H1 (cell line): ENCODE data around the gene GALNT2. TPM values are rescaled to one million over a fixed set of nuclear protein-coding genes. Genes with fewer than 3 reads are reported as not detected.

ENCODE experiments used
- CTCF ChIA-PET: fragments of 300-600 bp; sonication (Branson Sonifier 250); formaldehyde crosslinking; loops from one replicate; lab custom pipeline; 2021; ENCODE audit not compliant: partially characterized antibody; lab: Charles Lee
- POLR2A ChIA-PET: fragments of 300-600 bp; sonication (Branson Sonifier 250); formaldehyde crosslinking; loops from one replicate; lab custom pipeline; 2021; ENCODE audit warnings: inconsistent platforms; ENCODE audit not compliant: partially characterized antibody; lab: Charles Lee
- DNase-seq, 2 experiments: peaks; one replicate each; pipeline versions ENCODE4 v3.0.0 to v3.0.0-alpha.2; 2010 to 2022; ENCODE audit warnings: low spot score in 2 of 2, low read depth in 1 of 2, mixed read lengths in 1 of 2
- FAIRE-seq: peaks from 2 replicates; lab custom pipeline; 2011; peaks lifted over from hg19 to GRCh38; lab: Jason Lieb, UNC
- H2AFZ ChIP-seq: 2 replicates; pipeline ENCODE4 v1.8.1; 2012; ENCODE audit warnings: low read length, inconsistent platforms
- H2AK5ac ChIP-seq: 2 replicates; pipeline ENCODE4 v1.6.1; 2013; ENCODE audit warnings: low read depth, low read length
- H2BK120ac ChIP-seq: replicated peaks from 2 replicates; pipeline ENCODE3; 2013; ENCODE audit warnings: low read depth, low read length, inconsistent platforms
- H2BK12ac ChIP-seq: 2 replicates; pipeline ENCODE4 v1.6.1; 2013; ENCODE audit warnings: low read depth, low read length
- H2BK15ac ChIP-seq: 2 replicates; pipeline ENCODE4 v1.6.1; 2013; ENCODE audit warnings: low read length
- H2BK20ac ChIP-seq: 2 replicates; pipeline ENCODE4 v1.6.1; 2013; ENCODE audit warnings: low read length
- H2BK5ac ChIP-seq: 2 replicates; pipeline ENCODE4 v1.6.1; 2013; ENCODE audit warnings: low read depth, low read length
- H3K14ac ChIP-seq: 2 replicates; pipeline ENCODE4 v1.6.1; 2013; ENCODE audit warnings: inconsistent platforms; ENCODE audit not compliant: insufficient read length
- H3K18ac ChIP-seq: 2 replicates; pipeline ENCODE4 v1.6.1; 2013; ENCODE audit warnings: low read length; ENCODE audit errors: extremely low read depth
- H3K23ac ChIP-seq: 2 replicates; pipeline ENCODE4 v1.6.1; 2013; ENCODE audit warnings: inconsistent platforms; ENCODE audit not compliant: insufficient read length
- H3K23me2 ChIP-seq: 2 replicates; pipeline ENCODE4 v1.6.1; 2013; ENCODE audit warnings: low read depth, low read length
- H3K27ac ChIP-seq: 2 replicates; pipeline ENCODE4 v1.6.1; 2011; ENCODE audit warnings: low read depth, low read length, inconsistent platforms
- H3K27me3 ChIP-seq, 4 experiments: replicated peaks in 1 of 4; 1 replicate in 1 of 4; 2 replicates in 3 of 4; pipeline versions ENCODE4 v1.6.1 to v1.8.1; 2011 to 2013; ENCODE audit warnings: low read length in 3 of 4, mild to moderate bottlenecking in 3 of 4, inconsistent platforms in 2 of 4, mixed read lengths in 2 of 4, moderate library complexity in 1 of 4; ENCODE audit not compliant: control insufficient read depth in 3 of 4, insufficient read depth in 3 of 4; ENCODE audit errors: extremely low read depth in 1 of 4
- H3K36me3 ChIP-seq, 4 experiments: 2 replicates each; pipeline versions ENCODE4 v1.6.1 to v1.8.1; 2011 to 2013; ENCODE audit warnings: mild to moderate bottlenecking in 4 of 4, low read length in 3 of 4, moderate library complexity in 2 of 4, control low read depth in 1 of 4, inconsistent platforms in 1 of 4; ENCODE audit not compliant: insufficient read depth in 4 of 4, control insufficient read depth in 2 of 4
- H3K4ac ChIP-seq: replicated peaks from 2 replicates; pipeline ENCODE3; 2013; ENCODE audit warnings: low read length, low read depth, mixed read lengths, inconsistent platforms; ENCODE audit not compliant: insufficient read length
- H3K4me1 ChIP-seq, 4 experiments: replicated peaks in 1 of 4; 1 replicate in 1 of 4; 2 replicates in 3 of 4; pipeline versions ENCODE4 v1.6.1 to v1.8.1; 2011 to 2013; ENCODE audit warnings: low read length in 3 of 4, inconsistent platforms in 2 of 4, mixed read lengths in 1 of 4; ENCODE audit not compliant: insufficient read depth in 4 of 4, control insufficient read depth in 3 of 4
- H3K4me2 ChIP-seq, 2 experiments: 2 replicates each; pipeline versions ENCODE4 v1.6.1 to v1.8.1; 2011 to 2013; ENCODE audit warnings: low read depth in 2 of 2, low read length in 2 of 2, control low read depth in 1 of 2, inconsistent platforms in 1 of 2, mild to moderate bottlenecking in 1 of 2; ENCODE audit not compliant: insufficient read depth in 1 of 2
- H3K4me3 ChIP-seq, 4 experiments: fragments of 200-600, 300-600 bp in 1 of 4; sonication (generic), shearing (Covaris generic), sonication (Bioruptor Twin) in 1 of 4; 2 replicates each; pipeline versions ENCODE4 v1.5.1 to v1.8.1; 2011 to 2016; ENCODE audit warnings: low read length in 4 of 4, low read depth in 3 of 4, control low read depth in 2 of 4, inconsistent platforms in 2 of 4, mild to moderate bottlenecking in 2 of 4, mixed read lengths in 1 of 4, moderate library complexity in 1 of 4; ENCODE audit not compliant: insufficient read depth in 2 of 4; ENCODE audit errors: extremely low read depth in 1 of 4
- H3K56ac ChIP-seq: replicated peaks from 2 replicates; pipeline ENCODE3; 2013; ENCODE audit warnings: low read depth, mild to moderate bottlenecking, mixed read lengths, low read length, inconsistent platforms; ENCODE audit not compliant: insufficient read length
- H3K79me1 ChIP-seq: 2 replicates; pipeline ENCODE4 v1.6.1; 2013; ENCODE audit warnings: low read depth, low read length, control low read depth
- H3K79me2 ChIP-seq, 2 experiments: 2 replicates each; pipeline versions ENCODE4 v1.6.1 to v1.8.1; 2012 to 2013; ENCODE audit warnings: low read length in 2 of 2, mild to moderate bottlenecking in 2 of 2, inconsistent platforms in 1 of 2; ENCODE audit not compliant: insufficient read depth in 2 of 2, control insufficient read depth in 1 of 2
- H3K9ac ChIP-seq, 4 experiments: replicated peaks in 1 of 4; 1 replicate in 1 of 4; 2 replicates in 3 of 4; pipeline versions ENCODE4 v1.6.1 to v1.8.1; 2011 to 2013; ENCODE audit warnings: low read depth in 3 of 4, low read length in 3 of 4, control low read depth in 2 of 4, mild to moderate bottlenecking in 2 of 4, moderate library complexity in 2 of 4, inconsistent platforms in 1 of 4; ENCODE audit errors: extremely low read depth in 1 of 4
- H3K9me3 ChIP-seq, 2 experiments: 2 replicates each; pipeline versions ENCODE4 v1.6.1 to v1.8.1; 2012 to 2013; ENCODE audit warnings: mild to moderate bottlenecking in 2 of 2, moderate library complexity in 2 of 2, control low read depth in 1 of 2, inconsistent platforms in 1 of 2, low read depth in 1 of 2, low read length in 1 of 2, mixed read lengths in 1 of 2; ENCODE audit not compliant: insufficient read depth in 2 of 2
- H4K20me1 ChIP-seq, 2 experiments: replicated peaks in 1 of 2; 2 replicates each; pipeline versions ENCODE3 to v1.8.1; 2011 to 2013; ENCODE audit warnings: inconsistent platforms in 2 of 2, low read length in 2 of 2, mild to moderate bottlenecking in 1 of 2; ENCODE audit not compliant: insufficient read depth in 2 of 2, control insufficient read depth in 1 of 2
- H4K5ac ChIP-seq: 2 replicates; pipeline ENCODE4 v1.6.1; 2013; ENCODE audit warnings: low read length, low read depth, mixed read lengths, inconsistent platforms; ENCODE audit not compliant: insufficient read length
- H4K8ac ChIP-seq: 2 replicates; pipeline ENCODE4 v1.8.0; 2013; ENCODE audit warnings: mild to moderate bottlenecking, moderate library complexity, low read length, inconsistent platforms; ENCODE audit not compliant: insufficient read depth; ENCODE audit errors: extremely low read depth
- H4K91ac ChIP-seq: replicated peaks from 2 replicates; pipeline ENCODE3; 2013; ENCODE audit warnings: low read length, mixed read lengths, inconsistent platforms; ENCODE audit not compliant: insufficient read length
- KDM5A ChIP-seq: fragments of 200-600 bp; IDR thresholded peaks from 2 replicates; pipeline ENCODE4 v1.7.1; 2012; ENCODE audit warnings: mild to moderate bottlenecking, low read length, inconsistent platforms, mixed read lengths
- NRF1 ChIP-seq: IDR thresholded peaks from 2 replicates; pipeline ENCODE4 v1.6.1; 2011; ENCODE audit warnings: mild to moderate bottlenecking, low read depth, low read length, improper control_type of control experiment
- POLR2AphosphoS5 ChIP-seq: IDR thresholded peaks from 2 replicates; pipeline ENCODE4 v1.6.1; 2011; ENCODE audit warnings: low read depth, low read length
- SP2 ChIP-seq: IDR thresholded peaks from 2 replicates; pipeline ENCODE4 v1.6.1; 2012; ENCODE audit warnings: mild to moderate bottlenecking, low read length, inconsistent platforms
- WGBS, 2 experiments: shearing (Covaris generic) in 1 of 2; methylation state at CpG; one replicate each; pipeline versions ENCODE4 v1.1.6 to v1.1.7; 2013 to 2015; ENCODE audit warnings: low lambda C conversion rate in 2 of 2, mixed read lengths in 2 of 2, inconsistent platforms in 1 of 2, low coverage in 1 of 2, missing lambda C conversion rate in 1 of 2; ENCODE audit not compliant: insufficient replicate concordance in 2 of 2, insufficient coverage in 1 of 2, insufficient read length in 1 of 2; ENCODE audit errors: extremely low coverage in 1 of 2, missing lambda C conversion rate in 1 of 2; 5-methylcytosine and 5-hydroxymethylcytosine counted together
- polyA plus RNA-seq, 7 experiments: library from polyadenylated mRNA; depleted of rRNA in 3 of 7; stranded (reverse) in 5 of 7; unstranded in 2 of 7; fragments of >200 nt in 5 of 7; fragments of 200-250 nt in 2 of 7; gene quantifications; 1 replicate in 5 of 7; 2 replicates in 1 of 7; 4 replicates in 1 of 7; pipeline versions ENCODE4 v1.2.1 to v1.2.3, GENCODE V29; 2011 to 2013; ENCODE audit warnings: missing spikeins in 2 of 7, mixed read lengths in 2 of 7
- total RNA-seq: library from RNA; stranded (reverse); fragmentation: NEBNext Ultra II Directional; extraction: Animal tissue kit (Norgen Biotek cat#: 25700); gene quantifications from 2 replicates; pipeline ENCODE4 v1.2.1, GENCODE V29; 2021
- TF ChIP-seq, protein P1 (sequence below): IDR thresholded peaks from 2 replicates; pipeline ENCODE4 v1.6.1; 2012; ENCODE audit warnings: inconsistent platforms
- TF ChIP-seq, protein P2 (sequence below): IDR thresholded peaks from 2 replicates; pipeline ENCODE4 v1.6.1; 2011; ENCODE audit warnings: low read depth, mild to moderate bottlenecking, low read length; ENCODE audit not compliant: insufficient read depth

The GALNT2 gene
- total and polyA plus RNA-seq, 2 of the 8 experiments (the other 6 are each of a cell fraction or from before 2014, with no cell fraction given) = 34.5 to 75.3 TPM

DNA sequence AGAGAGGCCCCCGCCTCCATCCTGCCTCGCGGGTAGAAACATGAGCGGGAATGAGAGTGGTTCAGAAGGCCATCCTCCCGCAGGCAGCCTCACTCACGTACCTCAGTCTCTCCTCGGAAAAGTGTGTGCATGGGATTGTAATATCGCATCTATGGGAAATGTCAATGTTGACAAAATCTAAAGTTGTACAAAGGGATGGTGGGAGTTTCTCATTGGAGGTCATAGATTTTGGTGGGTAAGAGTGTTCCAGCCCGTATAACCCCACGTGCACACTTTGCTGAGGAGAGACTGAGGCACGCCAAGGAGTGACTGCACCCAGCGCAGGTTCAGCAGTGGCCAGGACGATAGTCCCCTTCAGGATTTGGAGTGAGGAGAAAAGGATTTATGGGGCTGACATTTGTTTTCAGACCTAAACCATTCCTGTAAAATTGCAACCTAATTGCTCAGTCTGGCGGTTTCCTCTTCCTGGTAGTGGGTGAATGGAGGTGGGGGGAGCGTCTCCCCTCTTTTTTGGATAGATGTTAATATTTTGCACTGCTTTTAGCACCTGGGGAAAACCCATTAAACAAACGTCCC, 59.6 kb downstream of the GALNT2 start:
- FAIRE-seq = no peak
- Histone ChIP-seq H2AFZ (no peak overlapping the region), H3K27ac (no peak overlapping the region)

More for the DNA sequence above, 59.6 kb downstream of the GALNT2 start:
- Histone ChIP-seq H3K23me2 (no peaks in the 10 kb centered on the region), H2AK5ac (peak overlapping the region; percentile 17; the same call in 1 of the 2 replicates), H3K18ac (no peak overlapping the region), H2BK12ac (no peak overlapping the region), H4K91ac (no peak overlapping the region), H4K20me1 (peaks cover 0 to 8% of the 10 kb centered on the region in 2 experiments), H2BK15ac (0 out of 2 replicates have a peak overlapping the region, but pooled peaks have one; percentile 81), H3K27me3 (no peaks in the 10 kb centered on the region; a peak in 1 of 7 replicates), H3K14ac (no peak overlapping the region), H2BK5ac (peak overlapping the region; percentile 67; the same call in 1 of the 2 replicates), H3K4me2 (peak overlapping the region in 1 of 2 experiments; percentile 13; a peak in 1 of 4 replicates), H3K36me3 (no peaks in the 10 kb centered on the region), H4K5ac (no peak overlapping the region), H3K23ac (no peak overlapping the region), H3K4ac (no peak overlapping the region), H2BK120ac (no peak overlapping the region), H3K9me3 (no peaks in the 10 kb centered on the region), H3K56ac (no peak overlapping the region), H4K8ac (no peak overlapping the region; the same call in 1 of the 2 replicates), H3K79me1 (peaks cover 5% of the 10 kb centered on the region; the same call in 1 of the 2 replicates), H3K79me2 (peaks cover 3 to 86% of the 10 kb centered on the region in 2 experiments; a peak in 2 of 4 replicates), H2BK20ac (no peak overlapping the region), H3K4me3 (no peak overlapping the region), H3K9ac (no peak overlapping the region), H3K4me1 (peaks cover 7 to 19% (median 12%) of the 10 kb centered on the region in 4 experiments)
- ChIA-PET POLR2A (interaction anchor here (1.4 kb wide), 1 partner anchor 17 kb away, joined by 3 read pairs; no protein-coding TSS in a partner anchor), CTCF (no interaction called here)
- DNase-seq = no peak
- TF ChIP-seq, protein P1, sequence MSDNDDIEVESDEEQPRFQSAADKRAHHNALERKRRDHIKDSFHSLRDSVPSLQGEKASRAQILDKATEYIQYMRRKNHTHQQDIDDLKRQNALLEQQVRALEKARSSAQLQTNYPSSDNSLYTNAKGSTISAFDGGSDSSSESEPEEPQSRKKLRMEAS = no peak
- TF ChIP-seq POLR2AphosphoS5 = no peak
- TF ChIP-seq, protein P2, sequence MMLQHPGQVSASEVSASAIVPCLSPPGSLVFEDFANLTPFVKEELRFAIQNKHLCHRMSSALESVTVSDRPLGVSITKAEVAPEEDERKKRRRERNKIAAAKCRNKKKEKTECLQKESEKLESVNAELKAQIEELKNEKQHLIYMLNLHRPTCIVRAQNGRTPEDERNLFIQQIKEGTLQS = no peak
- no peak for TF ChIP-seq NRF1
- TF ChIP-seq KDM5A = no peak
- no peak for TF ChIP-seq SP2
- WGBS, 2 experiments = 74% methylated on average over 16 of the region's 16 CpGs; no CpG with 5 or more reads in 1 of the 2 experiments
